DND-41 (cell line): ENCODE measurements around the gene HLA-B.
A peak's percentile ranks its signal among the peaks of the same experiment; 100 is the strongest.

Source experiments
- ATAC-seq: fragments of 200-7000 bp; cut with Tn5 transposase; 3 replicates; pipeline ENCODE4 v1.9.1; 2021; ENCODE audit warnings: low read depth; ENCODE audit not compliant: insufficient read depth
- DNase-seq: peaks from one replicate; pipeline ENCODE4 v3.0.0-alpha.2; 2020
- H2AFZ ChIP-seq: 2 replicates; pipeline ENCODE4 v1.6.0; 2012; ENCODE audit warnings: low read depth, low read length
- H3K27ac ChIP-seq: 2 replicates; pipeline ENCODE4 v1.5.1; 2012; ENCODE audit warnings: low read length, inconsistent platforms
- H3K27me3 ChIP-seq: fragments of 200-600 bp; sonication (generic); 2 replicates; pipeline ENCODE4 v1.6.0; 2012; ENCODE audit warnings: low read length, mild to moderate bottlenecking, inconsistent platforms; ENCODE audit not compliant: insufficient read depth, poor library complexity
- H3K36me3 ChIP-seq: 2 replicates; pipeline ENCODE4 v1.5.1; 2012; ENCODE audit warnings: low read length, inconsistent platforms; ENCODE audit not compliant: insufficient read depth
- H3K4me1 ChIP-seq: 2 replicates; pipeline ENCODE4 v1.5.1; 2012; ENCODE audit warnings: mild to moderate bottlenecking, low read length; ENCODE audit not compliant: insufficient read depth
- H3K4me2 ChIP-seq: 2 replicates; pipeline ENCODE4 v1.6.0; 2012; ENCODE audit warnings: mild to moderate bottlenecking, moderate library complexity, low read length, inconsistent platforms; ENCODE audit not compliant: insufficient read depth
- H3K4me3 ChIP-seq, 2 experiments: fragments of 200-600 bp in 1 of 2; shearing (Covaris generic) in 1 of 2; 2 replicates each; pipeline ENCODE4 v1.5.1; 2012 to 2016; ENCODE audit warnings: inconsistent platforms in 2 of 2, low read length in 2 of 2, mild to moderate bottlenecking in 2 of 2, low read depth in 1 of 2, moderate library complexity in 1 of 2
- H3K79me2 ChIP-seq: 2 replicates; pipeline ENCODE4 v1.6.0; 2012; ENCODE audit warnings: low read length, inconsistent platforms; ENCODE audit not compliant: insufficient read depth
- H3K9ac ChIP-seq: 2 replicates; pipeline ENCODE4 v1.6.0; 2012; ENCODE audit warnings: low read depth, mild to moderate bottlenecking, inconsistent platforms, low read length, moderate library complexity
- H3K9me3 ChIP-seq: 2 replicates; pipeline ENCODE4 v1.5.1; 2012; ENCODE audit warnings: low read length, moderate library complexity, mild to moderate bottlenecking, inconsistent platforms; ENCODE audit not compliant: insufficient read depth, severe bottlenecking
- H4K20me1 ChIP-seq: 2 replicates; pipeline ENCODE4 v1.6.0; 2012; ENCODE audit warnings: low read length; ENCODE audit not compliant: insufficient read depth
- EZH2 ChIP-seq: IDR thresholded peaks from 3 replicates; pipeline ENCODE4 v1.6.1; 2012; ENCODE audit warnings: borderline replicate concordance, low read depth, mild to moderate bottlenecking, moderate library complexity, low read length, inconsistent platforms; ENCODE audit not compliant: severe bottlenecking
- TF ChIP-seq, protein P1 (sequence below): IDR thresholded peaks from 2 replicates; pipeline ENCODE4 v1.5.1; 2012; ENCODE audit warnings: borderline replicate concordance, low read length, moderate library complexity, mild to moderate bottlenecking; ENCODE audit not compliant: poor library complexity, severe bottlenecking; ENCODE audit errors: extremely low read depth

Gene HLA-B

GRCh38 chr6:31368461-31368860 is 11.5 kb upstream of the HLA-B start:
- TF ChIP-seq, protein P1, sequence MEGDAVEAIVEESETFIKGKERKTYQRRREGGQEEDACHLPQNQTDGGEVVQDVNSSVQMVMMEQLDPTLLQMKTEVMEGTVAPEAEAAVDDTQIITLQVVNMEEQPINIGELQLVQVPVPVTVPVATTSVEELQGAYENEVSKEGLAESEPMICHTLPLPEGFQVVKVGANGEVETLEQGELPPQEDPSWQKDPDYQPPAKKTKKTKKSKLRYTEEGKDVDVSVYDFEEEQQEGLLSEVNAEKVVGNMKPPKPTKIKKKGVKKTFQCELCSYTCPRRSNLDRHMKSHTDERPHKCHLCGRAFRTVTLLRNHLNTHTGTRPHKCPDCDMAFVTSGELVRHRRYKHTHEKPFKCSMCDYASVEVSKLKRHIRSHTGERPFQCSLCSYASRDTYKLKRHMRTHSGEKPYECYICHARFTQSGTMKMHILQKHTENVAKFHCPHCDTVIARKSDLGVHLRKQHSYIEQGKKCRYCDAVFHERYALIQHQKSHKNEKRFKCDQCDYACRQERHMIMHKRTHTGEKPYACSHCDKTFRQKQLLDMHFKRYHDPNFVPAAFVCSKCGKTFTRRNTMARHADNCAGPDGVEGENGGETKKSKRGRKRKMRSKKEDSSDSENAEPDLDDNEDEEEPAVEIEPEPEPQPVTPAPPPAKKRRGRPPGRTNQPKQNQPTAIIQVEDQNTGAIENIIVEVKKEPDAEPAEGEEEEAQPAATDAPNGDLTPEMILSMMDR = no peak
- no peak for TF ChIP-seq EZH2
- no peaks in the 10 kb centered on the region for H4K20me1 ChIP-seq
- no peak overlapping the region for H3K4me3 ChIP-seq
- ATAC-seq (no peak), DNase-seq (no peak)
- H3K36me3 ChIP-seq = no peaks in the 10 kb centered on the region
- no peaks in the 10 kb centered on the region for H3K9me3 ChIP-seq
- no peaks in the 10 kb centered on the region for H3K79me2 ChIP-seq
- no peak overlapping the region for H3K27ac ChIP-seq
- no peak overlapping the region for H2AFZ ChIP-seq
- peaks cover 18% of the 10 kb centered on the region for H3K27me3 ChIP-seq
- peaks cover 7% of the 10 kb centered on the region for H3K4me1 ChIP-seq
- no peak overlapping the region for H3K4me2 ChIP-seq
- no peak overlapping the region for H3K9ac ChIP-seq

DNA sequence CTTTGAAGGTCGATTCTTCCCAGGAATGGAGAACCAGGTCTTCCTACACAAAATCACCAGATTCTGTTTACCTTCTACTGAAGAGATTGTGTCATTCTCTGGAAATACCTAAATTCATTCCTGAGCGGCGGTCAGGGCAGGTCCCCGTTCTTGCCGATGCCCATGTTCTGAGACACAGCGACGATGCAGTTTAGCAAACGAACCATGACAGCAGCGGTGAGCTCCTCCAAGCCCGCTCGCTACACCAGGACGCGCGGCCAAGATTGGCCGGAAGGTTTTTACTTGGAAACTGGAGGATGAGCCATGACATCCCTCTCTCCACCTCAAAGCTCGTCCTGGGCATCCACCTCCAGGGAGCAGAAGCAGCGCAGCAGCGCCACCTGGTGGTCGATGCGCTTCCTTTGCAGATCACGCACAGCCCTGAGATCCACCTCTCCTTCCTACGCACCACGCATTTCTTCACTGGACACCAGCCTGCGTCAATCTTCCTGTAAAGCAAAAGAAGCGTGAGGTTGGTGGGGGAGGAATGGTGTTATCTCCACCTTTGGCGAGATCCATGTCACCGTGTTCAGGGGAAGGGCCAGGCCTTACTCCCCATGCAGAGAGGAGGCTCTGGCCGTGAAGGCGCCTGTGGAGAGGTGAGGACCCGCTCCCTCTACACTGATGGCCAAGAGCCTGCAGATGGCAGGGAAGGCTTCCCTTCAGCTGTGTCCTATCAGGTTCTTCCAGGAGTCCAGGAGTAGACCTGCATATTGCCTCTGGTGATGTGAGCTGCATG is 9.9 kb upstream of the HLA-B start:
- ATAC-seq = peak; percentile 100
- Histone ChIP-seq H2AFZ (peak overlapping the region; percentile 60; the same call in 1 of the 2 replicates), H3K9me3 (no peaks in the 10 kb centered on the region), H3K79me2 (no peaks in the 10 kb centered on the region), H3K36me3 (no peaks in the 10 kb centered on the region), H3K4me1 (peaks cover 7% of the 10 kb centered on the region), H3K27me3 (peaks cover 27% of the 10 kb centered on the region), H4K20me1 (no peaks in the 10 kb centered on the region), H3K4me3 (no peak overlapping the region), H3K4me2 (peak overlapping the region; percentile 54), H3K9ac (no peak overlapping the region), H3K27ac (no peak overlapping the region)
- peak; percentile 79 for DNase-seq
- TF ChIP-seq, protein P1 = peak; percentile 97
- TF ChIP-seq EZH2 = no peak

- H3K27ac ChIP-seq = no peak overlapping the region
- peaks cover 7% of the 10 kb centered on the region for H3K4me1 ChIP-seq
- H3K27me3 ChIP-seq = peaks cover 27% of the 10 kb centered on the region
- DNase-seq (no peak), ATAC-seq (no peak)
- no peak overlapping the region for H3K9ac ChIP-seq
- no peaks in the 10 kb centered on the region for H3K9me3 ChIP-seq
- H3K4me3 ChIP-seq = no peak overlapping the region
- no peak overlapping the region for H3K4me2 ChIP-seq
- TF ChIP-seq EZH2 = no peak
- TF ChIP-seq, protein P1 = no peak
- H4K20me1 ChIP-seq = no peaks in the 10 kb centered on the region
- no peaks in the 10 kb centered on the region for H3K79me2 ChIP-seq
- no peaks in the 10 kb centered on the region for H3K36me3 ChIP-seq
- no peak overlapping the region for H2AFZ ChIP-seq
Measured at GRCh38 chr6:31365864-31366263, 8.9 kb upstream of the HLA-B start.

GRCh38 chr6:31363811-31364210 is 6.8 kb upstream of the HLA-B start:
- H3K27me3 ChIP-seq = peaks cover 31% of the 10 kb centered on the region

More at GRCh38 chr6:31363811-31364210, 6.8 kb upstream of the HLA-B start:
- Histone ChIP-seq H3K27ac (no peak overlapping the region), H3K9ac (no peak overlapping the region), H3K36me3 (no peaks in the 10 kb centered on the region), H2AFZ (no peak overlapping the region), H3K79me2 (no peaks in the 10 kb centered on the region), H3K9me3 (no peaks in the 10 kb centered on the region), H3K4me1 (peaks cover 7% of the 10 kb centered on the region), H3K4me3 (no peak overlapping the region), H4K20me1 (no peaks in the 10 kb centered on the region), H3K4me2 (no peak overlapping the region)
- ATAC-seq = no peak
- DNase-seq = no peak
- TF ChIP-seq EZH2 = no peak
- TF ChIP-seq, protein P1 = no peak
